Measurements from ENCODE around the gene OTOP2. TPM values are rescaled to one million over a fixed set of nuclear protein-coding genes. Genes with fewer than 3 reads are reported as not detected.

The OTOP2 gene
- not detected in 2 replicates for total RNA-seq

GRCh38 chr17:74924250-74924948, at the start of gene OTOP2:
Gene OTOP2 (plus strand): TSS chr17:74924273. CDS start chr17:74924633, 360 bp downstream.

GRCh38 chr17:74892974-74893911, 30.8 kb upstream of the OTOP2 start, which contains the start of gene FADS6:
Gene FADS6 (minus strand): TSS chr17:74893633. CDS start chr17:74893595, 38 bp downstream.

GRCh38 chr17:74922694-74923537, 1.2 kb upstream of the OTOP2 start, which contains the start of gene USH1G:
Gene USH1G (minus strand): TSS chr17:74923255. CDS start chr17:74923073, 182 bp downstream.

GRCh38 chr17:74935585-74936469, 11.8 kb downstream of the OTOP2 start, which contains the start of gene OTOP3:
Gene OTOP3 (plus strand): TSS chr17:74935898. CDS start chr17:74935922, 24 bp downstream.

GRCh38 chr17:74972107-74972972, 48.3 kb downstream of the OTOP2 start, which contains the start of gene HID1:
Gene HID1 (minus strand): TSS chr17:74972759. CDS start chr17:74972656, 103 bp downstream.

Other genes with a start within 250 kb of the OTOP2 start
- gene CD300LF, start 211.3 kb upstream of the OTOP2 start, total RNA-seq = not detected in 2 replicates
- 1.1 and 5.8 TPM in 2 replicates for gene RAB37, start 187.0 kb upstream of the OTOP2 start, total RNA-seq
- 16.2 and 18.1 TPM in 2 replicates for gene NHERF1, start 175.6 kb upstream of the OTOP2 start, total RNA-seq
- 28.0 and 54.7 TPM in 2 replicates for gene NAT9, start 147.9 kb upstream of the OTOP2 start, total RNA-seq
- not detected in 2 replicates for gene GRIN2C, start 64.4 kb upstream of the OTOP2 start, total RNA-seq
- gene FDXR, start 51.3 kb upstream of the OTOP2 start, total RNA-seq = 7.4 and 25.8 TPM in 2 replicates
- not detected in 2 replicates for gene FADS6, start 30.6 kb upstream of the OTOP2 start, total RNA-seq
- gene USH1G, start 1.0 kb upstream of the OTOP2 start, total RNA-seq = not detected in 2 replicates
- not detected in 2 replicates for gene OTOP3, start 11.6 kb downstream of the OTOP2 start, total RNA-seq
- 0.18 and 0.81 TPM in 2 replicates for gene HID1, start 48.5 kb downstream of the OTOP2 start, total RNA-seq
- 23.6 and 24.8 TPM in 2 replicates for gene CDR2L, start 63.4 kb downstream of the OTOP2 start, total RNA-seq
- 27.1 and 29.5 TPM in 2 replicates for gene MRPL58, start 88.4 kb downstream of the OTOP2 start, total RNA-seq
- 271 and 283 TPM in 2 replicates for gene ATP5PD, start 122.7 kb downstream of the OTOP2 start, total RNA-seq
- 12.8 and 24.3 TPM in 2 replicates for gene KCTD2, start 123.0 kb downstream of the OTOP2 start, total RNA-seq
- gene SLC16A5, start 163.7 kb downstream of the OTOP2 start, total RNA-seq = 4.4 and 5.8 TPM in 2 replicates
- gene ARMC7, start 185.7 kb downstream of the OTOP2 start, total RNA-seq = 3.2 and 5.8 TPM in 2 replicates
- gene NT5C, start 207.5 kb downstream of the OTOP2 start, total RNA-seq = 70.3 and 89.7 TPM in 2 replicates
- gene JPT1, start 230.2 kb downstream of the OTOP2 start, total RNA-seq = 100 and 157 TPM in 2 replicates

Measured in cardiac atrium fibroblast (primary cell).